ENCODE measurements around the gene ABHD15. TPM values are rescaled to one million over a fixed set of nuclear protein-coding genes. Genes with fewer than 3 reads are reported as not detected.

ABHD15 gene
- total and polyA plus RNA-seq, 9 of the 15 experiments (the other 6 are each of a cell fraction or from before 2014, with no cell fraction given), result 0.85 to 4.2 (median 2.1) TPM

DNA sequence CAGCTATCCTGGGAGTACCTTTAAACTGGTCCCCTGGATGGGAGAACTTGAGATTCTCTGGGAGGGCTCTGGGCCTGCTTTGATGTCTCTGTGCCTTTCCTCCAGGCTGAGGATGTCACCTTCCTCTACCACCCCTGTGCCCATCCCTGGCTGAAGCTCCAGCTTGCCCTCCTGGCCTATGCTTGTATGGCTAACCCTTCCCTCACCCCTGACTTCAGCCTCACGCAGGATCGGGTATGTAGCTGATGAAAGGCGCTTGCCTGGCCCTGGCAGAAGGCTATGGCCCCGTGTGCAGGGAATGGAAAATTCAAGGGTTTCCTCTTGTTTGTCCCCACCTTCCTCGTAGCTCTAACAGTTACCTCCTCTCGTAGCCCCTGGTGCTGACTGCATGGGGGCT lies 4.6 kb upstream of the ABHD15 start (continued):
- TF ChIP-seq, protein P1, sequence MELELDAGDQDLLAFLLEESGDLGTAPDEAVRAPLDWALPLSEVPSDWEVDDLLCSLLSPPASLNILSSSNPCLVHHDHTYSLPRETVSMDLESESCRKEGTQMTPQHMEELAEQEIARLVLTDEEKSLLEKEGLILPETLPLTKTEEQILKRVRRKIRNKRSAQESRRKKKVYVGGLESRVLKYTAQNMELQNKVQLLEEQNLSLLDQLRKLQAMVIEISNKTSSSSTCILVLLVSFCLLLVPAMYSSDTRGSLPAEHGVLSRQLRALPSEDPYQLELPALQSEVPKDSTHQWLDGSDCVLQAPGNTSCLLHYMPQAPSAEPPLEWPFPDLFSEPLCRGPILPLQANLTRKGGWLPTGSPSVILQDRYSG (tag; conservative IDR thresholded peaks at IDR 0.05; ENCODE audit: low read depth), result no peak
- TF ChIP-seq ZNF695 (CRISPR knock-in tag; IDR thresholded peaks at IDR 0.05) (no peak), PBX2 (CRISPR knock-in tag; IDR thresholded peaks at IDR 0.05; ENCODE audit: low read depth) (no peak), PBX2 (tag; conservative IDR thresholded peaks at IDR 0.05; ENCODE audit: low read depth) (no peak), GATAD2A (IDR thresholded peaks at IDR 0.05) (no peak), ZNF263 (CRISPR knock-in tag; IDR thresholded peaks at IDR 0.05; ENCODE audit: borderline replicate concordance) (no peak), RBM25 (IDR thresholded peaks at IDR 0.05; ENCODE audit: low read depth, low read length, severe bottlenecking) (no peak), NFXL1 (CRISPR knock-in tag; IDR thresholded peaks at IDR 0.05) (no peak), ZNF398 (CRISPR knock-in tag; IDR thresholded peaks at IDR 0.05) (no peak), THRAP3 (IDR thresholded peaks at IDR 0.05; ENCODE audit: borderline replicate concordance) (no peak), ZNF766 (CRISPR knock-in tag; conservative IDR thresholded peaks at IDR 0.05) (no peak), ZBTB43 (CRISPR knock-in tag; IDR thresholded peaks at IDR 0.05) (no peak)
- TF ChIP-seq, protein P2, sequence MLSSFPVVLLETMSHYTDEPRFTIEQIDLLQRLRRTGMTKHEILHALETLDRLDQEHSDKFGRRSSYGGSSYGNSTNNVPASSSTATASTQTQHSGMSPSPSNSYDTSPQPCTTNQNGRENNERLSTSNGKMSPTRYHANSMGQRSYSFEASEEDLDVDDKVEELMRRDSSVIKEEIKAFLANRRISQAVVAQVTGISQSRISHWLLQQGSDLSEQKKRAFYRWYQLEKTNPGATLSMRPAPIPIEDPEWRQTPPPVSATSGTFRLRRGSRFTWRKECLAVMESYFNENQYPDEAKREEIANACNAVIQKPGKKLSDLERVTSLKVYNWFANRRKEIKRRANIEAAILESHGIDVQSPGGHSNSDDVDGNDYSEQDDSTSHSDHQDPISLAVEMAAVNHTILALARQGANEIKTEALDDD (IDR thresholded peaks at IDR 0.05), result no peak
